H9 (cell line): ENCODE results near the gene SLC12A8. TPM values are rescaled to one million over a fixed set of nuclear protein-coding genes. Genes with fewer than 3 reads are reported as not detected.

Experiments used
- DNase-seq: peaks from one replicate; pipeline ENCODE4 v3.0.0-alpha.2; 2017
- H2AFZ ChIP-seq: one replicate; pipeline ENCODE4 v1.6.1; 2013; ENCODE audit warnings: mild to moderate bottlenecking, low read length, control low read depth, moderate library complexity
- H2AK5ac ChIP-seq: 2 replicates; pipeline ENCODE4 v1.6.1; 2013; ENCODE audit warnings: low read length, control low read depth, mixed read lengths; ENCODE audit not compliant: insufficient read length
- H2BK120ac ChIP-seq: one replicate; pipeline ENCODE4 v1.6.1; 2013; ENCODE audit warnings: low read depth, mild to moderate bottlenecking, low read length, control low read depth, inconsistent platforms; ENCODE audit not compliant: poor library complexity, severe bottlenecking
- H2BK12ac ChIP-seq: 2 replicates; pipeline ENCODE4 v1.6.1; 2013; ENCODE audit warnings: low read length, control low read depth, mixed read lengths, low read depth; ENCODE audit not compliant: insufficient read length
- H2BK15ac ChIP-seq: 2 replicates; pipeline ENCODE4 v1.6.1; 2013; ENCODE audit warnings: low read depth, low read length, control low read depth
- H2BK20ac ChIP-seq: one replicate; pipeline ENCODE4 v1.6.1; 2013; ENCODE audit warnings: low read depth, mild to moderate bottlenecking, low read length, control low read depth, inconsistent platforms; ENCODE audit not compliant: poor library complexity, severe bottlenecking
- H2BK5ac ChIP-seq: 2 replicates; pipeline ENCODE4 v1.6.1; 2013; ENCODE audit warnings: low read length, control low read depth, mixed read lengths; ENCODE audit not compliant: insufficient read length
- H3K14ac ChIP-seq: 2 replicates; pipeline ENCODE4 v1.6.1; 2013; ENCODE audit warnings: low read length, control low read depth; ENCODE audit not compliant: insufficient read depth
- H3K18ac ChIP-seq: 2 replicates; pipeline ENCODE4 v1.6.1; 2013; ENCODE audit warnings: low read depth, mild to moderate bottlenecking, mixed read lengths, low read length, control low read depth; ENCODE audit not compliant: insufficient read length
- H3K23ac ChIP-seq: 2 replicates; pipeline ENCODE4 v1.6.1; 2013; ENCODE audit warnings: low read length, control low read depth, mixed read lengths, low read depth; ENCODE audit not compliant: insufficient read length
- H3K23me2 ChIP-seq: 2 replicates; pipeline ENCODE4 v1.6.1; 2013; ENCODE audit warnings: low read depth, mild to moderate bottlenecking, mixed read lengths, low read length, control low read depth; ENCODE audit not compliant: insufficient read length, poor library complexity, severe bottlenecking
- H3K27ac ChIP-seq: 2 replicates; pipeline ENCODE4 v1.5.1; 2013; ENCODE audit warnings: low read length, control low read depth, mixed read lengths, low read depth; ENCODE audit not compliant: insufficient read length
- H3K27me3 ChIP-seq: 2 replicates; pipeline ENCODE4 v1.6.1; 2013; ENCODE audit warnings: low read length, control low read depth, inconsistent platforms; ENCODE audit not compliant: insufficient read depth
- H3K4ac ChIP-seq: 2 replicates; pipeline ENCODE4 v1.6.1; 2013; ENCODE audit warnings: low read depth, mild to moderate bottlenecking, control low read depth, inconsistent platforms, low read length, moderate library complexity
- H3K4me1 ChIP-seq: 2 replicates; pipeline ENCODE4 v1.6.1; 2013; ENCODE audit warnings: low read length, control low read depth, inconsistent platforms; ENCODE audit not compliant: insufficient read depth
- H3K4me2 ChIP-seq: 2 replicates; pipeline ENCODE4 v1.6.1; 2013; ENCODE audit warnings: low read length, control low read depth, mixed read lengths; ENCODE audit not compliant: insufficient read length, insufficient read depth
- H3K56ac ChIP-seq: 2 replicates; pipeline ENCODE4 v1.6.1; 2013; ENCODE audit warnings: low read depth, mild to moderate bottlenecking, mixed read lengths, low read length, control low read depth; ENCODE audit not compliant: insufficient read length
- H3K79me1 ChIP-seq: 2 replicates; pipeline ENCODE4 v1.6.1; 2013; ENCODE audit warnings: low read depth, mild to moderate bottlenecking, moderate library complexity, low read length, control low read depth, inconsistent platforms; ENCODE audit not compliant: insufficient read depth, poor library complexity, severe bottlenecking
- H3K79me2 ChIP-seq: 2 replicates; pipeline ENCODE4 v1.6.1; 2013; ENCODE audit warnings: low read length, control low read depth, inconsistent platforms; ENCODE audit not compliant: insufficient read depth
- H3K9ac ChIP-seq: 2 replicates; pipeline ENCODE4 v1.6.1; 2013; ENCODE audit warnings: low read length, control low read depth, mixed read lengths; ENCODE audit not compliant: insufficient read length; ENCODE audit errors: extremely low read depth
- H3K9me3 ChIP-seq: one replicate; pipeline ENCODE4 v1.6.1; 2013; ENCODE audit warnings: low read depth, low read length, inconsistent platforms; ENCODE audit not compliant: control insufficient read depth
- H3T11ph ChIP-seq: one replicate; pipeline ENCODE4 v1.6.1; 2013; ENCODE audit warnings: mild to moderate bottlenecking, low read length, control low read depth, inconsistent platforms
- H4K20me1 ChIP-seq: one replicate; pipeline ENCODE4 v1.6.1; 2013; ENCODE audit not compliant: control insufficient read depth, insufficient read length, insufficient read depth
- H4K5ac ChIP-seq: 2 replicates; pipeline ENCODE4 v1.6.1; 2013; ENCODE audit warnings: low read depth, mild to moderate bottlenecking, mixed read lengths, low read length, control low read depth; ENCODE audit not compliant: insufficient read length
- H4K8ac ChIP-seq: replicated peaks from 2 replicates; pipeline ENCODE4 v1.6.1; 2013; ENCODE audit warnings: low read length, control low read depth, mixed read lengths, low read depth; ENCODE audit not compliant: insufficient read length
- H4K91ac ChIP-seq: 2 replicates; pipeline ENCODE4 v1.6.1; 2013; ENCODE audit warnings: low read depth, mild to moderate bottlenecking, moderate library complexity, mixed read lengths, low read length, control low read depth; ENCODE audit not compliant: insufficient read length
- H3K27ac Mint-ChIP-seq, 3 experiments: 2 replicates in 2 of 3; 3 replicates in 1 of 3; pipeline ENCODE4 v1.8.0; 2020 to 2021; ENCODE audit warnings: mixed read lengths in 3 of 3, mild to moderate bottlenecking in 1 of 3, moderate library complexity in 1 of 3
- H3K27me3 Mint-ChIP-seq: 2 replicates; pipeline ENCODE4 v1.8.0; 2021; ENCODE audit warnings: low read depth, mild to moderate bottlenecking, moderate library complexity, mixed read lengths
- H3K36me3 Mint-ChIP-seq, 3 experiments: 2 replicates in 2 of 3; 3 replicates in 1 of 3; pipeline ENCODE4 v1.8.0; 2020 to 2021; ENCODE audit warnings: low read depth in 3 of 3, mixed read lengths in 3 of 3; ENCODE audit not compliant: insufficient read depth in 1 of 3
- H3K4me1 Mint-ChIP-seq, 2 experiments: 2 replicates each; pipeline ENCODE4 v1.8.0; 2020; ENCODE audit warnings: mixed read lengths in 2 of 2
- H3K4me3 Mint-ChIP-seq, 2 experiments: 2 replicates in 1 of 2; 3 replicates in 1 of 2; pipeline ENCODE4 v1.8.0; 2020 to 2021; ENCODE audit warnings: mild to moderate bottlenecking in 2 of 2, mixed read lengths in 2 of 2, moderate library complexity in 1 of 2
- H3K9me3 Mint-ChIP-seq, 2 experiments: 2 replicates in 1 of 2; 3 replicates in 1 of 2; pipeline ENCODE4 v1.8.0; 2020; ENCODE audit warnings: mild to moderate bottlenecking in 2 of 2, mixed read lengths in 2 of 2, moderate library complexity in 1 of 2
- CTCF ChIP-seq: fragments of 200-600 bp; sonication (generic); conservative IDR thresholded peaks from 3 replicates; pipeline ENCODE4 v1.8.0; 2021; ENCODE audit warnings: antibody characterized with exemption, mild to moderate bottlenecking
- whole genome bisulfite sequencing: extraction: QIAGEN DNeasy Blood & Tissue Kit; methylation state at CpG from one replicate; pipeline ENCODE4 v1.1.7; 2013; ENCODE audit warnings: missing lambda C conversion rate, low lambda C conversion rate, mixed read lengths; ENCODE audit not compliant: insufficient read length; ENCODE audit errors: extremely low coverage; 5-methylcytosine and 5-hydroxymethylcytosine counted together
- total RNA-seq: library from RNA; stranded (reverse); gene quantifications from 2 replicates; pipeline ENCODE4 v1.2.1, GENCODE V29; 2021

Gene SLC12A8
- total RNA-seq, 1 experiment from 2014 or later: 8.2 TPM

GRCh38 chr3:125125821-125126245 is 86.7 kb downstream of the SLC12A8 start:
- Mint-ChIP-seq H3K36me3 (peaks cover 0 to 8% (median 0%) of the 10 kb centered on the region in 3 experiments; a peak in 1 of 7 replicates), H3K4me3 (no peak overlapping the region), H3K27me3 (no peaks in the 10 kb centered on the region; the same call in none of the 2 replicates), H3K4me1 (peaks cover 34 to 43% of the 10 kb centered on the region in 2 experiments), H3K27ac (no peak overlapping the region), H3K9me3 (no peaks in the 10 kb centered on the region)
- H3K14ac ChIP-seq: no peak overlapping the region
- H3K4ac ChIP-seq: no peak overlapping the region
- no peak for TF ChIP-seq CTCF
- H3K79me2 ChIP-seq: no peaks in the 10 kb centered on the region
- no peak overlapping the region for H3T11ph ChIP-seq
- no peak overlapping the region for H3K4me2 ChIP-seq
- H3K79me1 ChIP-seq: no peaks in the 10 kb centered on the region
- H3K9ac ChIP-seq: no peak overlapping the region
- no peak overlapping the region for H3K23ac ChIP-seq
- H3K23me2 ChIP-seq: peaks cover under 1% of the 10 kb centered on the region
- no peak overlapping the region for H3K18ac ChIP-seq
- no peak overlapping the region for H2BK20ac ChIP-seq
- no peak overlapping the region for H4K91ac ChIP-seq
- no peak overlapping the region for H4K8ac ChIP-seq
- no peak overlapping the region for H2AFZ ChIP-seq
- H2BK12ac ChIP-seq: no peak overlapping the region
- H2BK15ac ChIP-seq: no peak overlapping the region
- no peak overlapping the region for H2BK5ac ChIP-seq
- no peak overlapping the region for H4K5ac ChIP-seq
- H4K20me1 ChIP-seq: no peaks in the 10 kb centered on the region
- H2AK5ac ChIP-seq: no peak overlapping the region
- H2BK120ac ChIP-seq: no peak overlapping the region
- H3K27me3 ChIP-seq: no peaks in the 10 kb centered on the region
- H3K27ac ChIP-seq: no peak overlapping the region
- no peak overlapping the region for H3K56ac ChIP-seq
- DNase-seq: no peak
- H3K9me3 ChIP-seq: no peaks in the 10 kb centered on the region
- H3K4me1 ChIP-seq: peaks cover under 1% of the 10 kb centered on the region; the same call in 1 of the 2 replicates
- no CpG with 5 or more reads among the region's 6 CpGs for WGBS
